Measurements from ENCODE around the gene PRAMEF8.
"Not testable (repeated sequence)": the region's sequence is repeated elsewhere in the genome, so short reads cannot be mapped to it uniquely, and the experiment has no call there.

PRAMEF8 gene

DNA sequence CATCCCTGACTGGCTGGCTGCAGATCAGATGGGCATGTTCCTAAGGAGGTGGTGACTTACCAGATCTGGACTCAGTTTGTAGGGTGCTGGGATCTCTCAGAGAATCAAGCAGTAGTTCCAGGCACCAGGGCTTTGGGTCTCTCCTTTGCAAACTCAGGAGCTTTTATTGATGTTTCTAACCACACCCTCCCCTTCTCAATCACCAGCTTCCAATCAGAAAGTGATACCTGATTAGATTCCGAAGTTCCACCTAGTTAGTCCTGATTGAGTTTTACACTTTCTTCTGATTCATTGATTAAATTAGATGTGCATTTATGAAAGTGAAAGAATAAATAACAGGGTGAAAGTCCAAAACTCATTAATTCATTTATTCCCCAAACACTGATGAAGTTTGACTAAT lies at the start of gene PRAMEF8:
TSS of gene PRAMEF8 (minus strand) at position 101 of the 400 bp plus-strand sequence. CDS start 1,046 bp downstream, outside the sequence.
- not testable (repeated sequence) for DNase-seq

DNA sequence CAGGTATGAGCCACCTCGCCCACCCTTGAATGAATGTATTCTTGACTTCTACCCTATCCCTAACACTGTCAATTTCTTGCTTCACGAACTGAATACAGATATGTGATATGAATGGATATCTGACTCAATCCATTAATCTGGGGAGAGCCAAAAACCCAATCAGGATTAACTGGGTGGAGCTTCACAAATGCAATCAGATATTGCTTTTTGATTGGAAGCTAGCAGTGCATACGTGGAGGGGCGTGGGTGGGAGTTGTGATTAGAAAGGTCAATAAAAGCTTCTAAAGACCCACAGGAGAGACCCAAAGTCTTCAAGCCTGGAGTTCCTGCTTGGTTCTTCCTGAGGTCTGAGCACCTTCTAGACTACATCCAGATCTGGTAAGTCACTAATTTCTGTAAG lies 30.3 kb upstream of the PRAMEF8 start, which contains the start of gene PRAMEF15:
TSS of gene PRAMEF15 (plus strand) at position 301 of the 400 bp plus-strand sequence. CDS start 2,827 bp downstream, outside the sequence.
- not testable (repeated sequence) for DNase-seq

GRCh38 chr1:13303239-13303638 lies 18.3 kb upstream of the PRAMEF8 start, which contains the start of gene PRAMEF33:
Gene PRAMEF33, plus strand, starts transcription at chr1:13303539. Its CDS starts 2,416 bp downstream, at chr1:13305955.
- not testable (repeated sequence) for DNase-seq

DNA sequence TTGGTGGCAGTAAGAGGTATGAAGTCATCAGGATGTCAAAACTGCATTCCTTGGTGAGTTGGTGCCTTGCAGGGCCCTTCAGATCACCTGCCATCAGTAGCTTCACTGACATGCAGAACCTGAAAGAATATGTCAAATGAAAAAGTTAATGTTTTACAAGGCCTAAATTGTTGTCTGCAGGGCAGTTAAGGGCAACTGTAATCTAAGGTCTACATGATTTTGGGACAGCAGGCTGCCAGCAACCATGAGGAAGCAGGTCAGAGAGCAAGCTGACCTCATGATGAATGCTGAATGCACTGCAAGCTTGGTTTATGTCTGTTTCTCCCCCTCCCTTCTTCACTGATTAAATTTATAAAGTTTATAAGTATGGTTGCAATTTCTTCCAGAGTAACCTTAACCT lies 17.3 kb upstream of the PRAMEF8 start:
- DNase-seq, result not testable (repeated sequence)

GRCh38 chr1:13298699-13299098 lies 13.8 kb upstream of the PRAMEF8 start:
- not testable (repeated sequence) for DNase-seq

GRCh38 chr1:13297216-13297931 lies 12.4 kb upstream of the PRAMEF8 start:
- DNase-seq, result not testable (repeated sequence)

DNA sequence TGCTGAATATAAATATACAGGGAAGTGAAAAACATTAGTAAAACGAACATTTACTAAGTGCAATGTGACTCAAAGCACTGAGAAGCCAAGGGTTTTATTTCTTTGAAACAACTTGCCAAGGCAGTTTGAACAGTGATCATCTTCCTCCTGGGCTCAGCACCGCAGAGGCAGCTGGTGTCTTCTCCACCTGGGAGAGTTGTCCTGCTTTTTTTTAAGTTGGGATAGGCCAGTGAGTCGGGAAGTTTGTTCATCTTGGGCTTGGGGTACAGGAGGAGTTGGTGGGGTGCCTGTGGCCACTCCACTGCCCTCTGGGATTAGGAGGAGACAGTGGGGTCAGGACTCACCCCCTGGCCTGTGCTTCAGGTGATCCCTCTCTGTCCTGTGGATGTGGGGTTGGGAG lies 4.1 kb upstream of the PRAMEF8 start:
- not testable (repeated sequence) for DNase-seq

DNA sequence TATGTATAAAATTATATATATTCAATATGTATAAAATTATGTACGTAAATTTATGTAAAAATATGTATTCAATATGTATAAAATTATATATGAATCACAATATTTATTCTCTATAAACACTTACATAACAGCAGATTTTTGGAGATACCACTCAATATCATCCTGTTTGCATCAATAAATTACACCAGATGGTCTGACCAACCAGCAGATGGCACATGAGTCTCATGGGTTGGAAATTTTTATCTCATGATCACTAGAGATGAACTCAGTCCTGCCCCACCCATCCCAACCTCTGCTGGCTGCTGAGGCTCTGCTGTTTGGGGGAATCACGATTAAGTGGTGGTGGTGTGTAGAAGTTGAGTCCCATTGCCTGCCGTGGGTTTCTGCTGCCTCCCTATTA lies 5.3 kb downstream of the PRAMEF8 start:
- DNase-seq, result not testable (repeated sequence)

- not testable (repeated sequence) for DNase-seq
Observed at GRCh38 chr1:13277016-13277415, 7.9 kb downstream of the PRAMEF8 start.

GRCh38 chr1:13265124-13265523 lies 19.8 kb downstream of the PRAMEF8 start:
- not testable (repeated sequence) for DNase-seq

DNA sequence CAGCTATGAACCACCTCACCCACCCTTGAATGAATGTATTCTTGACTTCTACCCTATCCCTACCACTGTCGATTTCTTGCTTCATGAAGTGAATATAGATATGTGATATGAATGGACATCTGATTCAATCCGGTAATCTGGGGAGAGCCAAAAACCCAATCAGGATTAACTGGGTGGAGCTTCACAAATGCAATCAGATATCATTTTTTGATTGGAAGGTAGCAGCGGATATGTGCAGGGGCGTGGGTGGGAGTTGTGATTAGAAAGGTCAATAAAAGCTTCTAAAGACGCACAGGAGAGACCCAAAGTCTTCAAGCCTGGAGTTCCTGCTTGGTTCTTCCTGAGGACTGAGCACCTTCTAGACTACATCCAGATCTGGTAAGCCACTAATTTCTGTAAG lies 31.0 kb downstream of the PRAMEF8 start, which contains the start of gene PRAMEF5:
TSS of gene PRAMEF5 (plus strand) at position 301 of the 400 bp plus-strand sequence. CDS start 5,071 bp downstream, outside the sequence.
- DNase-seq, result not testable (repeated sequence)

DNA sequence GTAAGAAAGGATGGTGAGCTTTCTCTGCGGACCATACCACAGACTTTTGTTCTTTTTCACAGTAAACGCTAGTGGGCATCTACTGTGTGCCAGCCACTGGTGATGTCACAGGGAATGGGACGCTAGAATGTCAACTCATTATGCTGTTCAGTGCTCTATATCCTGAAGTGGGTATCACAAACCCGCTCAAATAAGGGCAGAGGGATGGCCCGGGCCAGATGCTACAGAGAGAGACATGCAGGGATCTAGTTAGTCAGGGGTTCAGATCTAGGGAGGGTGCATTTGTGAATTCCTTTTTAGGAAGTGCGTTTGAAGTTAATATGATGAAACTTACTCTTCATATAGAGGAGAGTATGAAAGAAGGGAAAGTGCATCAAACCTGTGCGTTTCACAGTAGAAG lies 37.8 kb downstream of the PRAMEF8 start:
- not testable (repeated sequence) for DNase-seq

GRCh38 chr1:13246554-13246871 lies 38.4 kb downstream of the PRAMEF8 start:
- DNase-seq, result not testable (repeated sequence)

DNA sequence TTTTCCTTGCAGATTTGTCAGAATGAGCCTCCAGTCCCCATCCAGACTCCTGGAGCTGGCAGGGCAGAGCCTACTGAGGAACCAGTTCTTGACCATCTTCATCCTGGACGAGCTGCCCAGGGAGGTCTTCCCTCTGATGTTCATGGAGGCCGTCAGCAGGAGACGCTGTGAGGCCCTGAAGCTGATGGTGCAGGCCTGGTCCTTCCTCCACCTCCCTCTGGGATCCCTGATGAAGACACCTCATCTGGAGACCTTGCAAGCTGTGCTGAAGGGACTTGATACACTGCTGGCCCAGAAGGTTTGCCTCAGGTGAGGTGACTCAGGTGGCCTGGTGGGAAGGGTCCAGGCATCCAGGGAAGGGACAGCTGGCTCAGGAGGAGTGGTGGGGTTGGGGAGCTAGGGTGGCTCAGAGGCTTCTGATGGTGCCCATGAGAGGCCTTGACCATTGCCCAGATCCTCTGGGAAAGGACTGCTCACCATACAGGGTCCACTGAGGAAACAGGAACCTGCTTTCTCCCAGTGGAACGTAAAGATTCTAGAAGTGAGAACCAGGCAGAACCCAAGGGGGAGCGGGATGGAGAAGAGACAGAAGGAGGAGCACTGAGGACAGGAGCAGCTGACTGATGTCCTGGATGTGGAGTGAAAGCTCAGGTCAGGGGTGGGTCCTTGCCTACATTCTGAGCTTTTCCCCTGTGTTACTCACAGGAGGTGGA lies 38.9 kb downstream of the PRAMEF8 start:
- not testable (repeated sequence) for DNase-seq

DNA sequence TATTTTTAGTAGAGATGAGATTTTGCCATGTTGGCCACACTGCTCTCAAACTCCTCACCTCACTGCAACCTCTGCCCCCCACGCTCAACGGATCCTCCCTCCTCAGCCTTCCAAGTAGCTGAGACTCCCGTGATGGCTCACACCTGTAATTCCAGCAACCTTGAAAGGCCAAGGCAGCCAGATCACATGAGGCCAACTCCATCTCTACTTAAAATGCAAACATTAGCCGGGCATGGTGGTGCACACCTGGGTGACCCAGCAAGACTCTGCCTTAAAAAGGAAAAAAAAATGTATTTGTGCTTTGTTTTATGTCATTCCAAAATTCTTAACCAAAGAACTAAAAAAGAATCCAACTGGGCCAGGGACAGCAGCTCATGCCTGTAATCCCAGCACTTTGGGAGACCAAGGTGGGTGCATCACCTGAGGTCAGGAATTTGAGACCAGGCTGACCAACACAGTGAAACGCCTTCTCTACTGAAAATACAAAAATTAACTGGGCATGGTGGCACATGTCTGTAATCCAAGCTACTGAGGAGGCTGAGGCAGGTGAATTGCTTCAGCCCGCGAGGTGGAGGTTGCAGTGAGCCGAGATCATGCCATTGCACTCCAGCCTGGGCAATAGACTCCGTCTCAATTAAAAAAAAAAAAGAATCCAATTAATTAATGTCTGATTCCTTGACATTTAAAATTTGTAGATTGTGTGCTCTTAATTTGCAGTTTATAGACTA lies 41.2 kb downstream of the PRAMEF8 start:
- DNase-seq, result not testable (repeated sequence)

GRCh38 chr1:13239633-13240032 lies 45.3 kb downstream of the PRAMEF8 start:
- DNase-seq, result not testable (repeated sequence)

DNA sequence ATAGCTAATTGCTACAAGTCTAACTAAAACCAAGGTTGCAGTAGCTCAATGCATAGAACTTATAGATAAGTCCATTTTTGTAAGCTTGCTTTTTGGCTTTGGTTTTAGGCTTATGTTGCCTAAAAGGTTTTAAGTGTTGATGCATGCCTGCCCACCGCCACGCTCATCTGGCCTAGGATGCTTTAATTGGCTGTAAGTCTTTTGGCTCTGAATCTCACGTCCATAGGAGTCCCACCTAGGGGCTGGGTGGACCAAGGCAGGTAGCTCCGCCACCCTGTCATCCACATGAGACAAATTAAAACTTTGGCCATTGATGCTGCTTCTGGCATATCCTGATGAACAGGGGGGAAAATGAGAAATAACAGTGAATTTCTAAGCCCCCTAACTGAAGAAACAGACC lies 47.4 kb downstream of the PRAMEF8 start:
- DNase-seq, result not testable (repeated sequence)

GRCh38 chr1:13234057-13234456 lies 50.9 kb downstream of the PRAMEF8 start:
- not testable (repeated sequence) for DNase-seq

DNA sequence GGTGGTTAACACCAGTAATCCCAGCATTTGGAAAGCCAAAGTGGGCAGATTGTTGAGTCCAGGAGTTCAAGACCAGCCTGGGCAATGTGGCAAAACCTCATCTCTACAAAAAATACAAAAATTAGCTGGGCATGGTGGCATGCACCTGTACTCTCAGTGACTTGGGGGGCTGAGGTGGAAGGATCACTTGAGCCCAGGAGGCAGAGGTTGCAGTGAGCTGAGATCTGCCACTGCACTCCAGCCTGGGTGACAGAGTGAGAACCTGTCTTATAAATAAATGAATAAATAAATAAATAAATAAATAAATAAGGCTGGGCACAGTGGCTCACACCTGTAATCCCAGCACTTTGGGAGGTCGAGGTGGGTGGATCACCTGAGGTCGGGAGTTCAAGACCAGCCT lies 52.9 kb downstream of the PRAMEF8 start:
- DNase-seq, result not testable (repeated sequence)
